ENCODE results near the gene AKAP8. TPM values are rescaled to one million over a fixed set of nuclear protein-coding genes. Genes with fewer than 3 reads are reported as not detected.
"Not testable (repeated sequence)": the region's sequence is repeated elsewhere in the genome, so short reads cannot be mapped to it uniquely, and the experiment has no call there.

Gene AKAP8
- total RNA-seq, 4 donors from 2014 or later, result 28.8 to 53.1 (median 34.8) TPM

GRCh38 chr19:15367439-15367838, 12.1 kb downstream of the AKAP8 start:
- intact Hi-C loops (cut with DNase I; ENCODE audit: low total_unique reads), result no loop called here
- DNase-seq (ENCODE audit: low spot score in 2 of 2), result no peak
- WGBS, 2 donors, result 75 to 95% methylated on average over 3 of the region's 3 CpGs
- no peak overlapping the region for H3K4me3 ChIP-seq (ENCODE audit: low read depth, poor library complexity, severe bottlenecking)
- no peak for TF ChIP-seq POLR2A (IDR thresholded peaks at IDR 0.05)
- TF ChIP-seq, protein P1, sequence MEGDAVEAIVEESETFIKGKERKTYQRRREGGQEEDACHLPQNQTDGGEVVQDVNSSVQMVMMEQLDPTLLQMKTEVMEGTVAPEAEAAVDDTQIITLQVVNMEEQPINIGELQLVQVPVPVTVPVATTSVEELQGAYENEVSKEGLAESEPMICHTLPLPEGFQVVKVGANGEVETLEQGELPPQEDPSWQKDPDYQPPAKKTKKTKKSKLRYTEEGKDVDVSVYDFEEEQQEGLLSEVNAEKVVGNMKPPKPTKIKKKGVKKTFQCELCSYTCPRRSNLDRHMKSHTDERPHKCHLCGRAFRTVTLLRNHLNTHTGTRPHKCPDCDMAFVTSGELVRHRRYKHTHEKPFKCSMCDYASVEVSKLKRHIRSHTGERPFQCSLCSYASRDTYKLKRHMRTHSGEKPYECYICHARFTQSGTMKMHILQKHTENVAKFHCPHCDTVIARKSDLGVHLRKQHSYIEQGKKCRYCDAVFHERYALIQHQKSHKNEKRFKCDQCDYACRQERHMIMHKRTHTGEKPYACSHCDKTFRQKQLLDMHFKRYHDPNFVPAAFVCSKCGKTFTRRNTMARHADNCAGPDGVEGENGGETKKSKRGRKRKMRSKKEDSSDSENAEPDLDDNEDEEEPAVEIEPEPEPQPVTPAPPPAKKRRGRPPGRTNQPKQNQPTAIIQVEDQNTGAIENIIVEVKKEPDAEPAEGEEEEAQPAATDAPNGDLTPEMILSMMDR (IDR thresholded peaks at IDR 0.05), result no peak

- DNase-seq (ENCODE audit: low spot score in 2 of 2), result no peak
- no peak overlapping the region for H3K4me3 ChIP-seq (ENCODE audit: low read depth, poor library complexity, severe bottlenecking)
- TF ChIP-seq, protein P1 (IDR thresholded peaks at IDR 0.05), result no peak
- TF ChIP-seq POLR2A (IDR thresholded peaks at IDR 0.05), result no peak
- 93 to 94% methylated on average over 6 of the region's 6 CpGs for WGBS, 2 donors
- intact Hi-C loops (cut with DNase I; ENCODE audit: low total_unique reads), result no loop called here
Observed at GRCh38 chr19:15365264-15365663, 14.3 kb downstream of the AKAP8 start.

GRCh38 chr19:15363791-15364190, 15.8 kb downstream of the AKAP8 start:
- DNase-seq (ENCODE audit: low spot score in 2 of 2); H3K4me3 ChIP-seq (ENCODE audit: low read depth, poor library complexity, severe bottlenecking); intact Hi-C loops (cut with DNase I; ENCODE audit: low total_unique reads): not testable (repeated sequence)
- 37 to 45% methylated on average over 3 of the region's 3 CpGs for WGBS, 2 donors

DNA sequence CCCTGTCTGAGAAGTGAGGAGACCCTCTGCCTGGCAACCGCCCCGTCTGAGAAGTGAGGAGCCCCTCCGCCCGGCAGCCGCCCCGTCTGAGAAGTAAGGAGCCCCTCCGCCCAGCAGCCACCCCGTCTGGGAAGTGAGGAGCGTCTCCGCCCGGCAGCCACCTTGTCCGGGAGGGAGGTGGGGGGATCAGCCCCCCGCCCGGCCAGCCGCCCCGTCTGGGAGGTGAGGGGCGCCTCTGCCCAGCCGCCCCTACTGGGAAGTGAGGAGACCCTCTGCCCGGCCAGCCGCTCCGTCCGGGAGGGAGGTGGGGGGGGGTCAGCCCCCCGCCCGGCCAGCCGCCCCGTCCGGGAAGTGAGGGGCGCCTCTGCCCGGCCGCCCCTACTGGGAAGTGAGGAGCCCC, 16.5 kb downstream of the AKAP8 start:
- intact Hi-C loops (cut with DNase I; ENCODE audit: low total_unique reads); H3K4me3 ChIP-seq (ENCODE audit: low read depth, poor library complexity, severe bottlenecking); DNase-seq (ENCODE audit: low spot score in 2 of 2): not testable (repeated sequence)
- WGBS, 2 donors, result 94% methylated on average over 8 of the region's 30 CpGs; no CpG with 5 or more reads in 1 of the 2 donors

- 82 to 83% methylated on average over 4 of the region's 4 CpGs for WGBS, 2 donors
- intact Hi-C loops (cut with DNase I; ENCODE audit: low total_unique reads); H3K4me3 ChIP-seq (ENCODE audit: low read depth, poor library complexity, severe bottlenecking); DNase-seq (ENCODE audit: low spot score in 2 of 2): not testable (repeated sequence)
Observed at GRCh38 chr19:15360015-15360414, 19.6 kb downstream of the AKAP8 start.

DNA sequence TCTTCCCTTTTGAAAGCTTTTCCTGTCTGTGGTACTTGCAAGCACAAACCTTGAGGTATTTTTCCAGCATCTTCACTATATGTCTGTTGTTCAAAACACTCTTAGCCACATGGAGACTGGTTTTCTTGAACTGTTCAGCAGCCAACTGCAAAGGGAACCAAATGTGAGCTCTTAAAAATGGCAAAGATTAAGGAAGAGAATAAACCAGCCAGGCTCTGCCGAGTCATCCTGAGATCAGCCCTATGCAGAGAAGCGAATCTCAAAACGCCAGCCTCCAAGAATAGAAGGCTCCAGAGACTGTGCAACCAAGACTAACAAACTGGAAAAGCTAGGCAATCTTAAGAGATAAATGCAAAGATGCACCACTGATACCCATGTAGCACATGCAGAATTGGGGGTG, 20.7 kb downstream of the AKAP8 start:
- no peak for DNase-seq (ENCODE audit: low spot score in 2 of 2)
- H3K4me3 ChIP-seq (ENCODE audit: low read depth, poor library complexity, severe bottlenecking), result no peak overlapping the region
- intact Hi-C loops (cut with DNase I; ENCODE audit: low total_unique reads), result no loop called here
- WGBS, 2 donors, result 82 to 83% methylated on average over 3 of the region's 3 CpGs
- TF ChIP-seq, protein P1 (IDR thresholded peaks at IDR 0.05), result no peak
- no peak for TF ChIP-seq POLR2A (IDR thresholded peaks at IDR 0.05)

- 98 to 100% methylated on average over 4 of the region's 4 CpGs for WGBS, 2 donors
- no peak overlapping the region for H3K4me3 ChIP-seq (ENCODE audit: low read depth, poor library complexity, severe bottlenecking)
- TF ChIP-seq POLR2A (IDR thresholded peaks at IDR 0.05), result no peak
- TF ChIP-seq, protein P1 (IDR thresholded peaks at IDR 0.05), result no peak
- intact Hi-C loops (cut with DNase I; ENCODE audit: low total_unique reads), result no loop called here
- no peak for DNase-seq (ENCODE audit: low spot score in 2 of 2)
Observed at GRCh38 chr19:15357906-15358305, 21.7 kb downstream of the AKAP8 start.
